ENCODE results near the gene AGO1.

DNA sequence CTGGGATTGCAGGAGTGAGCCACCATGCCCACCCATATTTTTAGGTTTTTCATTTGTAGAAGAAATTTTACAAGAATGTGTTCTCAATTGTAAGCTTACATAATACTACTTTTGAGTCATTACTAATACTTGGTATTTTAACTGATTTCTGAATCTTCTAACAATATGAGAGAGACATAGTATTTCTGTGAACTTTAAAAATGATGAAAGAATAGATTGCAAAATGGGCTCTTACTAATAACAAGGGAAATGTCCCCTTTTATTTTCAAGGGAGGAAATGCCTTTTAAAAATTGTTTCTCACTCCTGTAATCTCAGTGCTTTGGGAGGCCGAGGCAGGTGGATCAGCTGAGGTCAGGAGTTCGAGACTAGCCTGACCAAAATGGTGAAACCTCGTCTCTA, 53.8 kb downstream of the AGO1 start:
- TF ChIP-seq SRF (IDR thresholded peaks at IDR 0.05; ENCODE audit: low read depth, low read length), result no peak
- no peak for TF ChIP-seq MTA3 (CRISPR knock-in tag; IDR thresholded peaks at IDR 0.05)
- TF ChIP-seq ZNF354B (CRISPR knock-in tag; IDR thresholded peaks at IDR 0.05), result no peak
- no peak for TF ChIP-seq POLR2G (IDR thresholded peaks at IDR 0.05; ENCODE audit: low read depth, low read length)
- TF ChIP-seq, protein P1, sequence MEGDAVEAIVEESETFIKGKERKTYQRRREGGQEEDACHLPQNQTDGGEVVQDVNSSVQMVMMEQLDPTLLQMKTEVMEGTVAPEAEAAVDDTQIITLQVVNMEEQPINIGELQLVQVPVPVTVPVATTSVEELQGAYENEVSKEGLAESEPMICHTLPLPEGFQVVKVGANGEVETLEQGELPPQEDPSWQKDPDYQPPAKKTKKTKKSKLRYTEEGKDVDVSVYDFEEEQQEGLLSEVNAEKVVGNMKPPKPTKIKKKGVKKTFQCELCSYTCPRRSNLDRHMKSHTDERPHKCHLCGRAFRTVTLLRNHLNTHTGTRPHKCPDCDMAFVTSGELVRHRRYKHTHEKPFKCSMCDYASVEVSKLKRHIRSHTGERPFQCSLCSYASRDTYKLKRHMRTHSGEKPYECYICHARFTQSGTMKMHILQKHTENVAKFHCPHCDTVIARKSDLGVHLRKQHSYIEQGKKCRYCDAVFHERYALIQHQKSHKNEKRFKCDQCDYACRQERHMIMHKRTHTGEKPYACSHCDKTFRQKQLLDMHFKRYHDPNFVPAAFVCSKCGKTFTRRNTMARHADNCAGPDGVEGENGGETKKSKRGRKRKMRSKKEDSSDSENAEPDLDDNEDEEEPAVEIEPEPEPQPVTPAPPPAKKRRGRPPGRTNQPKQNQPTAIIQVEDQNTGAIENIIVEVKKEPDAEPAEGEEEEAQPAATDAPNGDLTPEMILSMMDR (CRISPR knock-in tag; IDR thresholded peaks at IDR 0.05), result no peak
- no peak for TF ChIP-seq TAF1 (CRISPR knock-in tag; IDR thresholded peaks at IDR 0.05)
- no peak for TF ChIP-seq ZNF660 (CRISPR knock-in tag; IDR thresholded peaks at IDR 0.05; ENCODE audit: borderline replicate concordance, low read depth)
- TF ChIP-seq, protein P2, sequence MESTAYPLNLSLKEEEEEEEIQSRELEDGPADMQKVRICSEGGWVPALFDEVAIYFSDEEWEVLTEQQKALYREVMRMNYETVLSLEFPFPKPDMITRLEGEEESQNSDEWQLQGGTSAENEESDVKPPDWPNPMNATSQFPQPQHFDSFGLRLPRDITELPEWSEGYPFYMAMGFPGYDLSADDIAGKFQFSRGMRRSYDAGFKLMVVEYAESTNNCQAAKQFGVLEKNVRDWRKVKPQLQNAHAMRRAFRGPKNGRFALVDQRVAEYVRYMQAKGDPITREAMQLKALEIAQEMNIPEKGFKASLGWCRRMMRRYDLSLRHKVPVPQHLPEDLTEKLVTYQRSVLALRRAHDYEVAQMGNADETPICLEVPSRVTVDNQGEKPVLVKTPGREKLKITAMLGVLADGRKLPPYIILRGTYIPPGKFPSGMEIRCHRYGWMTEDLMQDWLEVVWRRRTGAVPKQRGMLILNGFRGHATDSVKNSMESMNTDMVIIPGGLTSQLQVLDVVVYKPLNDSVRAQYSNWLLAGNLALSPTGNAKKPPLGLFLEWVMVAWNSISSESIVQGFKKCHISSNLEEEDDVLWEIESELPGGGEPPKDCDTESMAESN (CRISPR knock-in tag; conservative IDR thresholded peaks at IDR 0.05), result no peak
- no peak for TF ChIP-seq UBTF (CRISPR knock-in tag; IDR thresholded peaks at IDR 0.05)
- TF ChIP-seq ZNF292 (CRISPR knock-in tag; IDR thresholded peaks at IDR 0.05; ENCODE audit: borderline replicate concordance, low read depth), result no peak
- TF ChIP-seq BHLHE40 (IDR thresholded peaks at IDR 0.05; ENCODE audit: low read length), result no peak
